Measurements from ENCODE around the gene RAB35.
"Not testable (repeated sequence)": the region's sequence is repeated elsewhere in the genome, so short reads cannot be mapped to it uniquely, and the experiment has no call there.

The RAB35 gene

DNA sequence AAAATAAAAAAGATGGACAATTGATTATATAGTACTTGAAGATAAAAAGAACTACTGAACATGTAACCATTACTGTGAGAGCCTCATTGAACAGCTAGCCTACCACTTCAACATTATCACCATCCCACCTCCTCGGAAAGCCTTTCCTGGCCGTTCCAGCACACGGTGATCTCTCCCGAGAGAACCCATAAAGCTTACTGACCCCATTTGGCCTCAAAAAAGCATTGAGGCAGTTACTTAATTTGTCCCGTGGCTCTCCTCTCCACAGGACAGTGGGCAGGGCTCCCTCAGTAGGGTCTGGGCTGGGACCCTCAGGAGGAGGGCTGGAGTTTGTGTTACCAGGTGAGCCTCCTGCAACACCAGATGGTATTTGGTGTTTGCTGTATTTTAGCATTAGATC is 55.8 kb downstream of the RAB35 start:
- no peak for DNase-seq (ENCODE audit: low read depth in 2 of 2)

DNA sequence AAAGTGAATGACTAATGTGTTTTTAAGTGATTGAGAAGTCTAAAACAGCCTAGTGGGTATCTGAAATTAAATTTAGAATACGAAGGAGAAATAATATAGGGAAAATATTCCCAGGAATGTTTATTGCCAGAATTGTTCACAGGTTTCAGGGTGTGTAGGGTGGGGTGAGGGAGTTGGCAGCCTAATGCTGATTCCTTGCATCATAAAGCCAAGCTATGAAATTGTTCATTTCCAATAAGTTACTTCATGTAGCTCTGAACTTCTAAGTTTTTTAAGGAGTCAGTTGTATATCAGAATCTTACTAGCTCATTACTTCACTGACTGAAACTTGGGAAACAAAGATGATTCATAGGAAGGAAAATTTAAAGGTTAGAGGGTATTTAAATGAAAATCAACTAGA is 56.4 kb downstream of the RAB35 start:
- no peak for DNase-seq (ENCODE audit: low read depth in 2 of 2)

DNA sequence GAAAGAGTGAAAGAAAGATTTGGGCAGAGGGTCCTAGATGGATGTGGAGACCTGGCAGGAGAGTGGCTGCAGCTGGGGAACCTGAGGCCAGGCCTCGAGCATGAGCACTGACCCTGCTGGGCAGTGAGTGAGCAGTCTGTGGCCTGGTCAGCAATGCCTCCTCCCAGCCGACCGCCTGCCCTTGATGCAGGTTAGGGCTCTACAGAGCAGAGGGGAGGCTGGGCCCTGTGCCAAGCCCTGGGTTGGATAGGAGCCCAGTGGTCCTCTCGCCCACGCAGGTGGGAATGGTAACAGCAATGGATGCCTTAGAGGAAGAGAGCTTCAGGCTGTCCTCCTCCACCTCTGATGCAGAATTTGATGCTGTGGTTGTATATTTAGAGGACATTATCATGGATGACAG is 59.8 kb downstream of the RAB35 start:
- no peak for DNase-seq (ENCODE audit: low read depth in 2 of 2)

DNA sequence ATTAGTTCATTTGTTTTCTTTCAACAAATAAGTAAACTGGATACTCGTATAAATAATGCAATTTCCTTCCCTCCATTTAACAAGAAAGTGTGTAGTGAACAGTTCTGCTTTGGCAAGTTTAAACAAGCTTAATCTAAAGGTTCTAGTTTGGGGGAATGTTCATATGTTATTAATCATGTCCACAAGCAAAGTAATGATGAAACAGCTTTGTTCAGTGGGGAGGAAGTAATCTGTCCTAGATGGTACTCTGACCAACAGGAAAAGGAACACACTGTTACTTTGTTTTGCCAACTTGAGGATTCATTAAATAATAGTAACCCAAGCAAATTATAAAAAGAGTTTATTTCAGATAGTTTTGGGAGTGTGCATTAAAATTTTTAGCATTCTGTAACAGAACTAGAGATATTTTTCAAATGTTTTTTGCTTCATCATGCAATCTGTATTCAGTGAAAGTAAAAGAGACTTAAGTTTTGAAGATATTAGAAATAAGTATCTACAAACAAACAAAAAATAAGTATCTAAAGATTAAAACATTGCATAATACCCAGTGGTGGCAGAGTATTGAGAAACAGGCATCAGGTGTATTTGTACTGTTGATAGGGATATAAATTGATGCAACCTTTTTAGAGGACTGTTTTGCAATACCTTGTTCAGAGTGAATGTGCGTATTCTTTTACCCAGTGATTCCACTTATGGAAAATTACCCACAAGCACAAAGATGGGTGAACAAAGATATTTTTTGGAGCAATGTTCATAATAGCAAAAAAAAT is 61.1 kb downstream of the RAB35 start:
- DNase-seq (ENCODE audit: low read depth in 2 of 2) = no peak

DNA sequence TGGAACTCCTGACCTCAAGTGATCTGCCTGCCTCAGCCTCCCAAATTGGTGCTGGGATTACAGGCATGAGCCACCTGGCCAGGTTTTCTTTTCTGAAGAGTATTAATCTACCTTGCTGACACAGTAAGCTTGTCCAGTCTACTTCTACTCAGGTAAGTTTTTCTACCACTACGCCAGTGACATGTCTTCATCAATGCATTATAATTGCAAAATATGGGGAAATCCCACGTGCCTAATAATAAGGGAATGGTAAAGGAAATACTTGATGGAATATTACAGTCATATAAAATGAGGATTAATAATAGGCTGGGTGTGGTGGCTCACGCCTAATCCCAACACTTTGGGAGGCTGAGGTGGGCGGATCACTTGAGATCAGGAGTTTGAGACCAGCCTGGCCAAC is 62.3 kb downstream of the RAB35 start:
- no peak for DNase-seq (ENCODE audit: low read depth in 2 of 2)

DNA sequence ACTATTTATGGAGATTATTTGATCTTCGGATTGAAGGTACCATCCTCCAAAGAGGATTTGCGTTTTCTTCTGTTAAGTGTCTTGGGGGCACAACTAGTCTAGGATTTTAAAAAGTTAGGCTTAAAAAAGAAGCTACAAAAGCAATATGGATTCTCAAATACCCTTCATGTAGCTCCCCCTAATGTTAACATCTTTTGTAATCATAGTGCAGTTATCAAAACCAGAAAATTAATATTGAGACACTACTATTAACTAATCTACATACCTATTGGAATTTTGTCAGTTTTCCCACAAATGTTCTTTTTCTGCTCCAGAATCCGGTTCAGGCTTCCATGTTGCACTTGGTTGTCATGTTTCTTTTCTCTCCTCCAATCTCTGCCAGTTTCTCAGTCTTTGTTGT is 65.0 kb downstream of the RAB35 start:
- DNase-seq (ENCODE audit: low read depth in 2 of 2) = no peak

DNA sequence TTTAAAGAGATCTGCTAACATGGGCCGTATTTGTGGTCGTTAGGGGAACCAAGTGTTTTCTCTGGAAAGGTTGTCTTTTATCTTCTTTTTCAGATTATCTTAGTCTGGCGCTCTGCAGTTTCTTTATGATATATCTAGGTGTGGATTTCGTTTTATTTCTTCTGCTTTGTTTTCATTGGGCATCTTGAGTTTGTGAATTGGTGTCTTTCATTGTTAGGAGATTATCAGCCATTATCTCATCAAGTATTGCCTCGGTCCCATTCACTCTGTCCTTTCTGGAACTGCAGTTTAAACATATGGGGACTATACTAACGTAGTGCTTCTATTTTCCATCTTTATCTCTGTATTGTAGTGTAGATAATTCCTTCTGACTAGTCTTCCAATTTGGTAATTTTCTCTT is 67.1 kb downstream of the RAB35 start:
- no peak for DNase-seq (ENCODE audit: low read depth in 2 of 2)

DNA sequence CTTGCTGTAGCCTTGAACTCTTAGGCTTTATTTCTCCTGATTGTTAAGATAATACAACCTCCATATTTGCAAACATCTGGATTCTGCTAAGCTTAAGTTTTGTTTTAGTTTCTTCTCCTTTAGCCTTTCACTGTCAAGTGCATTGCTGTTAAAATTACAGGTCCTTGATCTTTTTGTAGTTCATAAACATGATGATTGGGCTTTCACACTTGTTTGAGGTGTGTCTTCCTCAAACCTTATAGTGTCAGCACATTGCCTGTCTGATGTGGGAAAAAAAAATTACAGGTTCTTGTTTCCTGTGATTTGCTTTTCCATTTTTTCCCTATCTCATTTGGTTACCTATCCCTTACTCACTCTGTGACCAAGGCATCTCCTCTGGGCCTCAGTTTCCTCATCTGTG is 68.3 kb downstream of the RAB35 start:
- no peak for DNase-seq (ENCODE audit: low read depth in 2 of 2)

DNA sequence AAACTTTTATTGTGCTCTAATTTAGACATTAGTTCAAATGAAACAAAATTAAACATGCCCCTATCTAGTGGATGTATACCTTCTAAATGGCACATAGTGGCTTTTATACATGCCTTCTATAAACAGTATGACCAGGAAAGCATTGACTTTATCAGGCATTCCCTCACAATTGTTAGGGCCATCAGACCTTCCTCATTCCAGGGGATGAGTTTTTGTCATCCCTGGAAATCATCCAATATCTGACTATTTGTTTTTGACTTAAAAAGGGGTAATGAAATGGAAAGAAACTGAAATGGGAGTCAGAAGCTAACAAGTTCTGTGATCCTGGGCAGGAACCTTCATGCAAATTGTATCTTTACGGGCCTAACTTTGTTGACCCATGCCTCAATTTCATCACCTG is 69.5 kb downstream of the RAB35 start:
- DNase-seq (ENCODE audit: low read depth in 2 of 2) = no peak

DNA sequence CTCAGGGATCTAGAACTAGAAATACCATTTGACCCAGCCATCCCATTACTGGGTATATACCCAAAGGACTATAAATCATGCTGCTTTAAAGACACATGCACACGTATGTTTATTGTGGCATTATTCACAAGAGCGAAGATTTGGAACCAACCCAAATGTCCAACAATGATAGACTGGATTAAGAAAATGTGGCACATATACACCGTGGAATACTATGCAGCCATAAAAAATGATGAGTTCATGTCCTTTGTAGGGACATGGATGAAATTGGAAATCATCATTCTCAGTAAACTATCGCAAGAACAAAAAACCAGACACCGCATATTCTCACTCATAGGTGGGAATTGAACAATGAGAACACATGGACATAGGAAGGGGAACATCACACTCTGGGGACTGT is 71.2 kb downstream of the RAB35 start:
- not testable (repeated sequence) for DNase-seq (ENCODE audit: low read depth in 2 of 2)

Data from stimulated activated CD4-positive, alpha-beta T cell treated with anti-CD3 and anti-CD28 coated beads, Interleukin-4, amount 100 ng/mL, for 48 hours (primary cell).